Gastrocnemius medialis (tissue), 4 donors: ENCODE results near the gene GRIP2. TPM values are rescaled to one million over a fixed set of nuclear protein-coding genes. Genes with fewer than 3 reads are reported as not detected.
A peak's percentile ranks its signal among the peaks of the same experiment; 100 is the strongest.

ENCODE experiments used
- ATAC-seq, 2 donors: fragments of 150-250 bp; one replicate each; pipeline ENCODE4 v1.9.1; 2016
- DNase-seq, 2 donors: peaks; one replicate each; pipeline ENCODE4 v3.0.0-alpha.2; 2019
- H3K27ac ChIP-seq, 4 donors: fragments of 200-600 bp; sonication (generic); 1 replicate in 1 of 4; 2 replicates in 3 of 4; pipeline ENCODE4 v1.5.1; 2016 to 2018; ENCODE audit warnings: mild to moderate bottlenecking in 2 of 4, moderate library complexity in 1 of 4
- H3K27me3 ChIP-seq, 3 donors: fragments of 200-600 bp; sonication (generic) in 2 of 3; 1 replicate in 1 of 3; 2 replicates in 2 of 3; pipeline versions ENCODE4 v1.5.1 to v1.6.0; 2016 to 2019; ENCODE audit warnings: mild to moderate bottlenecking in 1 of 3, moderate library complexity in 1 of 3
- H3K36me3 ChIP-seq, 2 donors: fragments of 200-600 bp; sonication (generic) in 1 of 2; one replicate each; pipeline ENCODE4 v1.5.1; 2017 to 2018
- H3K4me1 ChIP-seq, 2 donors: fragments of 200-600 bp; sonication (generic) in 1 of 2; one replicate each; pipeline ENCODE4 v1.5.1; 2016 to 2017; ENCODE audit warnings: mild to moderate bottlenecking in 2 of 2
- H3K4me3 ChIP-seq, 4 donors: fragments of 200-600 bp; sonication (generic) in 3 of 4; 1 replicate in 1 of 4; 2 replicates in 3 of 4; pipeline ENCODE4 v1.5.1; 2016 to 2019; ENCODE audit warnings: mild to moderate bottlenecking in 2 of 4
- H3K9me3 ChIP-seq, 3 donors: fragments of 200-600 bp; sonication (generic) in 2 of 3; 1 replicate in 1 of 3; 2 replicates in 2 of 3; pipeline ENCODE4 v1.5.1; 2016 to 2019
- POLR2A ChIP-seq, 2 donors: fragments of 450-650 bp; IDR thresholded peaks; one replicate each; pipeline ENCODE4 v1.6.1; 2017; ENCODE audit warnings: antibody characterized with exemption in 2 of 2, mild to moderate bottlenecking in 2 of 2, moderate library complexity in 2 of 2
- in situ Hi-C, 4 donors: fragments of 200-750 bp; cut with MboI; loops; one replicate each; pipeline versions ENCODE4 v1.15.0 to v1.8.0; 2017; ENCODE audit warnings: low sequenced_read_pairs in 4 of 4
- intact Hi-C: fragments of 100-400 bp; cut with DNase I; formaldehyde crosslinking; loops from one replicate; pipeline ENCODE4 v1.15.1; 2023; ENCODE audit warnings: low total_unique reads
- total RNA-seq, 4 donors: library from RNA; depleted of rRNA; stranded (reverse); fragments of >200 nt; gene quantifications; one replicate each; pipeline versions ENCODE4 v1.1.0 to v1.2.3, GENCODE V29; 2016
- TF ChIP-seq, protein P1 (sequence below), 5 experiments: fragments of 450-650 bp in 3 of 5; fragments of 200-600 bp in 2 of 5; sonication (generic) in 2 of 5; IDR thresholded peaks in 4 of 5; conservative IDR thresholded peaks in 1 of 5; 1 replicate in 4 of 5; 2 replicates in 1 of 5; pipeline ENCODE4 v1.5.1; 2016 to 2019; ENCODE audit warnings: antibody characterized with exemption in 5 of 5, mild to moderate bottlenecking in 3 of 5, moderate library complexity in 3 of 5

Gene GRIP2
- total RNA-seq, 4 donors from 2014 or later = 2.8 to 12.6 (median 4.6) TPM

DNA sequence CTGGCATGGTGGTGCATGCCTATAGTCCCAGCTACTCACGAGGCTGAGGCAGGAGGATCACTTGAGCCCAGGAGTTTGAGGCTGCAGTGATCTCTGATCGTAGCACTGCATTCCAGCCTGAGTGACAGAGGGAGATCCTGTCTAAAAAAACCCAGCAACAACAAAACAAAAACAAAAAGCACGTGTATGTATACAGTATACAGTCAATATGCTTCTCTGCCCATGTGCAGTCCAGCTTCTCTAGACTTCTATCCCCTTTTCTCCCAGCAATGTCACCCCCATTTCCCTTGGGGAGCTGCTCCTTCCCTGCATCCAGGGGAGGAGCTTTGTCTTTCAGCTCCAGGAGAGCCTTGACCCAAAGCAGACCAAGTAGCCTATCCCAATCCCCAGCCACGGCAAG lies 20.0 kb upstream of the GRIP2 start:
- Histone ChIP-seq H3K36me3 (no peaks in the 10 kb centered on the region), H3K9me3 (no peaks in the 10 kb centered on the region), H3K27me3 (no peaks in the 10 kb centered on the region), H3K27ac (no peak overlapping the region), H3K4me3 (no peak overlapping the region), H3K4me1 (peaks cover 5 to 14% of the 10 kb centered on the region in 2 donors)
- intact Hi-C loops (no loop called here), in situ Hi-C loops (no loop called here)
- no peak for ATAC-seq
- TF ChIP-seq, protein P1, sequence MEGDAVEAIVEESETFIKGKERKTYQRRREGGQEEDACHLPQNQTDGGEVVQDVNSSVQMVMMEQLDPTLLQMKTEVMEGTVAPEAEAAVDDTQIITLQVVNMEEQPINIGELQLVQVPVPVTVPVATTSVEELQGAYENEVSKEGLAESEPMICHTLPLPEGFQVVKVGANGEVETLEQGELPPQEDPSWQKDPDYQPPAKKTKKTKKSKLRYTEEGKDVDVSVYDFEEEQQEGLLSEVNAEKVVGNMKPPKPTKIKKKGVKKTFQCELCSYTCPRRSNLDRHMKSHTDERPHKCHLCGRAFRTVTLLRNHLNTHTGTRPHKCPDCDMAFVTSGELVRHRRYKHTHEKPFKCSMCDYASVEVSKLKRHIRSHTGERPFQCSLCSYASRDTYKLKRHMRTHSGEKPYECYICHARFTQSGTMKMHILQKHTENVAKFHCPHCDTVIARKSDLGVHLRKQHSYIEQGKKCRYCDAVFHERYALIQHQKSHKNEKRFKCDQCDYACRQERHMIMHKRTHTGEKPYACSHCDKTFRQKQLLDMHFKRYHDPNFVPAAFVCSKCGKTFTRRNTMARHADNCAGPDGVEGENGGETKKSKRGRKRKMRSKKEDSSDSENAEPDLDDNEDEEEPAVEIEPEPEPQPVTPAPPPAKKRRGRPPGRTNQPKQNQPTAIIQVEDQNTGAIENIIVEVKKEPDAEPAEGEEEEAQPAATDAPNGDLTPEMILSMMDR (IDR thresholded peaks at IDR 0.05 in 4 of 5, conservative IDR thresholded peaks at IDR 0.05 in 1 of 5) = no peak
- no peak for TF ChIP-seq POLR2A (IDR thresholded peaks at IDR 0.05)
- no peak for DNase-seq

DNA sequence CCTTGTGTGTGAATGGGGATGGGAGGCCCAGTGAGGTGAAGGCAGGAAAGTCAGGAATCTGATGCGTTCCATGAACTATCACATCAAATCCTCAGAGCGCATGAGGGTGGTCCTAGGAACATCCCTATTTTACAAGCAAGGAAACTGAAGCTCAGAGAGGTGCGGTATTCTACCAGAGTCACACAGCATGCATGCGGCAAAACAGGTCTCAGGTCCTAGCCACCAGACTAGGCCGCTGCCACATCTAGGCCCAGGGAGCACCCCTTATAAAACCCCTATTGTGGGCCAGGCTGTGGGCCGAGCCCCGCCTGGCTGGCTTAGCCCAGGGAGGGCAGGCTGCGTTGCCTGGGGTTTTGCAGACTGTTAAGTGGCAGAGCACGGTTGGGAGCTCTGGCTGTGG lies 17.9 kb upstream of the GRIP2 start:
- Histone ChIP-seq H3K4me3 (no peak overlapping the region), H3K27me3 (no peaks in the 10 kb centered on the region), H3K9me3 (no peaks in the 10 kb centered on the region), H3K4me1 (peaks cover 5 to 10% of the 10 kb centered on the region in 2 donors), H3K36me3 (no peaks in the 10 kb centered on the region), H3K27ac (no peak overlapping the region)
- intact Hi-C loops (no loop called here), in situ Hi-C loops (no loop called here)
- TF ChIP-seq, protein P1 (IDR thresholded peaks at IDR 0.05 in 4 of 5, conservative IDR thresholded peaks at IDR 0.05 in 1 of 5) = no peak
- no peak for TF ChIP-seq POLR2A (IDR thresholded peaks at IDR 0.05)
- DNase-seq (no peak), ATAC-seq (no peak)

DNA sequence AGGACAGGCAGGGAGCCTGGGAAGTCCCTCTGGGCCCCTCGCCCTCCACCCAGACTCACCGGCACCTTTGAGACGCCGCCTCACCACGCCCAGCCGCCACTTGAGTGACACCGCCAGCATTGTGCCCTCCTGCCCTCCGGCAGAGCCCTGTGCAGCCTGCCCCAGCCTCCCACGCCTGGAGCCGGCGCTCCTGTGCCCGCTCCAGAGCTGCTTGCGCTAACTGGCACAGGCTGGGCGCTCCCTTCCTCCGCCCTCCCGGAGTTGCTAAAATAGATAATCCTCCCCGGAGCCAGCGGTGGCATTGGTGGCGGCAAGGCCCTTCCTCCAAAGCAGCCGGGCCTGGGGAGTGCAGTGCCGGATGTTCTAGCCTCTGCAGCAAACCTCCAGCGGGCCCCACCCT lies 15.7 kb upstream of the GRIP2 start:
- Histone ChIP-seq H3K27me3 (no peaks in the 10 kb centered on the region), H3K9me3 (no peaks in the 10 kb centered on the region), H3K36me3 (no peaks in the 10 kb centered on the region), H3K4me1 (peaks cover 5 to 11% of the 10 kb centered on the region in 2 donors), H3K27ac (peak overlapping the region in 3 of 4 donors; percentile 25 to 55 (median 34)), H3K4me3 (peak overlapping the region; percentile 28 to 41 (median 32))
- in situ Hi-C loops = no loop called here
- DNase-seq = peak in 1 of 2 donors; percentile 65
- intact Hi-C loops = no loop called here
- peak; percentile 65 to 71 for ATAC-seq
- TF ChIP-seq POLR2A (IDR thresholded peaks at IDR 0.05) = peak; percentile 25 to 43
- TF ChIP-seq, protein P1 (IDR thresholded peaks at IDR 0.05 in 4 of 5, conservative IDR thresholded peaks at IDR 0.05 in 1 of 5) = no peak

DNA sequence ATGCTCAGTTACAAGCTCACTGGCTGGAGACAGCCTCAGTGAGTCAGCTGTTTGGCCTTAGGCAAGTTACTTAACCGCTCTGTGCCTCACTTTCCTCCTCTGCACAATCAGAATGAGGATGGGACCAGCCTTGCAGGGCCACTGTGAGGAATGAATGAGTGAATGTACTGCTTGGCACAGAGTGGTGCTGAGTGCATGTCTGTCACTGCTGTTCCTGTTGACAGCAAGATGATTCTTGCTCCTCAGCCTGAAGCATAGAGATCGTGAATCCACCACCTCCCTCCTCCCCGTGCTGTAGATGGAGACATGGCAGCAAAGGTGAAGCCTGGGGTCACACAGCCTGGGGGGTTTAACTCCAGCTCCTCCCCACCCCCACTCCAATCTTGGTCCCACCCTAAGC lies 14.6 kb upstream of the GRIP2 start:
- no peak for DNase-seq
- no peak for ATAC-seq
- Histone ChIP-seq H3K9me3 (no peaks in the 10 kb centered on the region), H3K4me1 (peaks cover 5 to 12% of the 10 kb centered on the region in 2 donors), H3K27ac (no peak overlapping the region), H3K4me3 (no peak overlapping the region), H3K36me3 (no peaks in the 10 kb centered on the region), H3K27me3 (no peaks in the 10 kb centered on the region)
- no peak for TF ChIP-seq POLR2A (IDR thresholded peaks at IDR 0.05)
- TF ChIP-seq, protein P1 (IDR thresholded peaks at IDR 0.05 in 4 of 5, conservative IDR thresholded peaks at IDR 0.05 in 1 of 5) = no peak
- intact Hi-C loops (no loop called here), in situ Hi-C loops (loop anchor here in 1 of 4 donors (5.0 kb wide), 1 partner anchor 52 kb away; no protein-coding TSS in a partner anchor)

DNA sequence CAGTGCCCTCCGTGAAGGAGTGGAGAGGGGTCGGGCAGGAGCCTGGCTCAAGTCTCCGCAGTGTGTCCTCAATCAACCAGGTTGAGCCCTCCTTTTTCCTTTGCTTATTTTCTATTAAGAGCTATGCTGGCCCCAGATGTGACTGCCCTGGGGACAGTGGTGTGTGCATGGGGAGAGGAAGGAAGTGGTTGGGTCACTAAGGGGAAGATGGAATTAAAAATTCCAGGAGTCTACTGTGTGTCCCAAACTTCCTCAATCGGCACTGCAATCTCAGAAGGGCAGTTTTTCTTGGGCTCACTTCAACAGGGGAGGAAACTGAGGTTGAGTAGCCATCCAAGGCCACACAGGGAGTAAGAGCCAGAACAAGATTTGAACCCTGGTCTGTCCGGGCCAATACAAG lies 13.7 kb upstream of the GRIP2 start:
- no peaks in the 10 kb centered on the region for H3K9me3 ChIP-seq
- DNase-seq (no peak), ATAC-seq (no peak)
- no peak overlapping the region for H3K27ac ChIP-seq
- in situ Hi-C loops (loop anchor here in 1 of 4 donors (5.0 kb wide), 1 partner anchor 52 kb away; no protein-coding TSS in a partner anchor), intact Hi-C loops (no loop called here)
- no peak overlapping the region for H3K4me3 ChIP-seq
- H3K4me1 ChIP-seq = peaks cover 5 to 12% of the 10 kb centered on the region in 2 donors
- H3K36me3 ChIP-seq = no peaks in the 10 kb centered on the region
- H3K27me3 ChIP-seq = no peaks in the 10 kb centered on the region
- TF ChIP-seq, protein P1 (IDR thresholded peaks at IDR 0.05 in 4 of 5, conservative IDR thresholded peaks at IDR 0.05 in 1 of 5) = no peak
- no peak for TF ChIP-seq POLR2A (IDR thresholded peaks at IDR 0.05)
